ENCODE results near the gene MLH1. TPM values are rescaled to one million over a fixed set of nuclear protein-coding genes. Genes with fewer than 3 reads are reported as not detected.

MLH1 gene
- total RNA-seq, 4 donors from 2014 or later = 25.2 to 52.5 (median 36.4) TPM

GRCh38 chr3:37072892-37073291 is 79.6 kb downstream of the MLH1 start:
- in situ Hi-C loops (cut with MboI; ENCODE audit: low sequenced_read_pairs in 4 of 4) = no loop called here
- no peak for ATAC-seq
- H3K9me3 ChIP-seq = no peaks in the 10 kb centered on the region
- H3K27ac ChIP-seq = no peak overlapping the region
- H3K4me3 ChIP-seq = no peak overlapping the region
- no peaks in the 10 kb centered on the region for H3K27me3 ChIP-seq
- H3K36me3 ChIP-seq = peaks cover 0 to 43% of the 10 kb centered on the region in 2 donors
- no peak for TF ChIP-seq CTCF (IDR thresholded peaks at IDR 0.05 in 4 of 5, conservative IDR thresholded peaks at IDR 0.05 in 1 of 5)
- no peak for TF ChIP-seq POLR2A (IDR thresholded peaks at IDR 0.05)
- no peak for DNase-seq
- H3K4me1 ChIP-seq = no peaks in the 10 kb centered on the region
- intact Hi-C loops (cut with DNase I; ENCODE audit: low total_unique reads) = no loop called here

GRCh38 chr3:37074178-37074577 is 80.9 kb downstream of the MLH1 start:
- DNase-seq (no peak), ATAC-seq (no peak)
- no peaks in the 10 kb centered on the region for H3K9me3 ChIP-seq
- no peak for TF ChIP-seq POLR2A (IDR thresholded peaks at IDR 0.05)
- no peak for TF ChIP-seq CTCF (IDR thresholded peaks at IDR 0.05 in 4 of 5, conservative IDR thresholded peaks at IDR 0.05 in 1 of 5)
- no peak overlapping the region for H3K4me3 ChIP-seq
- no peaks in the 10 kb centered on the region for H3K27me3 ChIP-seq
- peaks cover 0 to 41% of the 10 kb centered on the region in 2 donors for H3K36me3 ChIP-seq
- in situ Hi-C loops (cut with MboI; ENCODE audit: low sequenced_read_pairs in 4 of 4) (no loop called here), intact Hi-C loops (cut with DNase I; ENCODE audit: low total_unique reads) (no loop called here)
- no peaks in the 10 kb centered on the region for H3K4me1 ChIP-seq
- no peak overlapping the region for H3K27ac ChIP-seq

- Histone ChIP-seq H3K9me3 (no peaks in the 10 kb centered on the region), H3K4me1 (no peaks in the 10 kb centered on the region), H3K27ac (no peak overlapping the region), H3K27me3 (no peaks in the 10 kb centered on the region), H3K36me3 (peaks cover 0 to 31% of the 10 kb centered on the region in 2 donors), H3K4me3 (no peak overlapping the region)
- no peak for TF ChIP-seq CTCF (IDR thresholded peaks at IDR 0.05 in 4 of 5, conservative IDR thresholded peaks at IDR 0.05 in 1 of 5)
- ATAC-seq (no peak), DNase-seq (no peak)
- intact Hi-C loops (cut with DNase I; ENCODE audit: low total_unique reads) = no loop called here
- in situ Hi-C loops (cut with MboI; ENCODE audit: low sequenced_read_pairs in 4 of 4) = no loop called here
Measured at GRCh38 chr3:37075955-37076354, 82.6 kb downstream of the MLH1 start.

- in situ Hi-C loops (cut with MboI; ENCODE audit: low sequenced_read_pairs in 4 of 4) (no loop called here), intact Hi-C loops (cut with DNase I; ENCODE audit: low total_unique reads) (no loop called here)
- H3K36me3 ChIP-seq = peaks cover 0 to 39% of the 10 kb centered on the region in 2 donors
- no peaks in the 10 kb centered on the region for H3K4me1 ChIP-seq
- DNase-seq = no peak
- no peaks in the 10 kb centered on the region for H3K27me3 ChIP-seq
- no peak overlapping the region for H3K4me3 ChIP-seq
- H3K9me3 ChIP-seq = no peaks in the 10 kb centered on the region
- ATAC-seq = no peak
- H3K27ac ChIP-seq = no peak overlapping the region
- no peak for TF ChIP-seq POLR2A (IDR thresholded peaks at IDR 0.05)
Measured at GRCh38 chr3:37082317-37082716, 89.0 kb downstream of the MLH1 start.

GRCh38 chr3:37086918-37087317 is 93.6 kb downstream of the MLH1 start:
- DNase-seq (no peak), ATAC-seq (no peak)
- Histone ChIP-seq H3K9me3 (no peaks in the 10 kb centered on the region), H3K4me1 (no peaks in the 10 kb centered on the region), H3K4me3 (no peak overlapping the region), H3K36me3 (peaks cover 0 to 58% of the 10 kb centered on the region in 2 donors), H3K27me3 (no peaks in the 10 kb centered on the region), H3K27ac (no peak overlapping the region)
- in situ Hi-C loops (cut with MboI; ENCODE audit: low sequenced_read_pairs in 4 of 4) (no loop called here), intact Hi-C loops (cut with DNase I; ENCODE audit: low total_unique reads) (no loop called here)
- TF ChIP-seq POLR2A (IDR thresholded peaks at IDR 0.05) = no peak
- TF ChIP-seq CTCF (IDR thresholded peaks at IDR 0.05 in 4 of 5, conservative IDR thresholded peaks at IDR 0.05 in 1 of 5) = no peak

All from gastrocnemius medialis (tissue), 4 donors.